GM23338 (cell line): ENCODE results near the gene ENDOU. TPM values are rescaled to one million over a fixed set of nuclear protein-coding genes. Genes with fewer than 3 reads are reported as not detected.

Source experiments
- ATAC-seq: fragments of 200-7000 bp; cut with Tn5 transposase; 3 replicates; pipeline ENCODE4 v1.9.1; 2020
- DNase-seq: peaks from one replicate; pipeline ENCODE4 v3.0.0-alpha.2; 2015; ENCODE audit warnings: low spot score
- H2AFZ ChIP-seq: fragments of 200-600 bp; sonication (generic); 2 replicates; pipeline ENCODE4 v1.8.0; 2016; ENCODE audit warnings: antibody characterized with exemption, mild to moderate bottlenecking, moderate library complexity
- H3F3A ChIP-seq: fragments of 200-600 bp; sonication (generic); replicated peaks from 2 replicates; pipeline ENCODE4 v1.8.0; 2017; ENCODE audit warnings: antibody characterized with exemption, mixed run types, low read depth
- H3K27ac ChIP-seq: fragments of 200-600 bp; sonication (generic); 2 replicates; pipeline ENCODE4 v1.6.1; 2016; ENCODE audit warnings: low read depth
- H3K27me3 ChIP-seq: fragments of 200-600 bp; sonication (generic); 2 replicates; pipeline ENCODE4 v1.8.0; 2016; ENCODE audit warnings: mild to moderate bottlenecking, mixed run types, moderate library complexity; ENCODE audit not compliant: insufficient read depth
- H3K36me3 ChIP-seq: fragments of 200-600 bp; sonication (generic); 2 replicates; pipeline ENCODE4 v1.8.0; 2016; ENCODE audit warnings: mild to moderate bottlenecking; ENCODE audit not compliant: insufficient read depth
- H3K4me1 ChIP-seq: fragments of 200-600 bp; sonication (generic); 2 replicates; pipeline ENCODE4 v1.8.0; 2016; ENCODE audit warnings: mild to moderate bottlenecking, moderate library complexity; ENCODE audit not compliant: insufficient read depth
- H3K4me2 ChIP-seq: fragments of 200-600 bp; sonication (generic); 2 replicates; pipeline ENCODE4 v1.7.1; 2017; ENCODE audit warnings: mixed run types
- H3K4me3 ChIP-seq: fragments of 200-600 bp; sonication (generic); 2 replicates; pipeline ENCODE4 v1.6.1; 2016; ENCODE audit warnings: mixed run types
- H3K79me2 ChIP-seq: fragments of 200-600 bp; sonication (generic); replicated peaks from 2 replicates; pipeline ENCODE4 v1.8.0; 2017; ENCODE audit warnings: mild to moderate bottlenecking; ENCODE audit not compliant: insufficient read depth
- H3K9me2 ChIP-seq: fragments of 200-600 bp; sonication (generic); 2 replicates; pipeline ENCODE4 v1.8.0; 2017; ENCODE audit not compliant: insufficient read depth
- H4K20me1 ChIP-seq: fragments of 200-600 bp; sonication (generic); replicated peaks from 2 replicates; pipeline ENCODE4 v1.8.0; 2017; ENCODE audit warnings: mild to moderate bottlenecking; ENCODE audit not compliant: insufficient read depth
- H3K27ac Mint-ChIP-seq: 2 replicates; pipeline ENCODE4 v1.8.0; 2020; ENCODE audit warnings: inconsistent platforms, mild to moderate bottlenecking, moderate library complexity, mixed read lengths
- H3K27me3 Mint-ChIP-seq: 3 replicates; pipeline ENCODE4 v1.8.0; 2022; ENCODE audit warnings: low read depth, mild to moderate bottlenecking, moderate library complexity, mixed read lengths, inconsistent platforms; ENCODE audit not compliant: insufficient read depth, poor library complexity
- H3K36me3 Mint-ChIP-seq: 3 replicates; pipeline ENCODE4 v1.8.0; 2021; ENCODE audit warnings: low read depth, mild to moderate bottlenecking, inconsistent platforms, moderate library complexity, mixed read lengths
- H3K4me1 Mint-ChIP-seq: 3 replicates; pipeline ENCODE4 v1.8.0; 2020; ENCODE audit warnings: mild to moderate bottlenecking, inconsistent platforms, mixed read lengths
- H3K4me3 Mint-ChIP-seq: 3 replicates; pipeline ENCODE4 v1.8.0; 2021; ENCODE audit warnings: moderate library complexity, mild to moderate bottlenecking, inconsistent platforms, mixed read lengths
- H3K9me3 Mint-ChIP-seq: 3 replicates; pipeline ENCODE4 v1.8.0; 2020; ENCODE audit warnings: moderate library complexity, mild to moderate bottlenecking, inconsistent platforms, mixed read lengths
- CREB1 ChIP-seq: fragments of 250-450 bp; sonication (Bioruptor Pico); IDR thresholded peaks from 2 replicates; pipeline ENCODE4 v1.5.0; 2020; ENCODE audit warnings: low read depth, mild to moderate bottlenecking, moderate library complexity
- CTCF ChIP-seq, 2 experiments: fragments of 200-600 bp in 1 of 2; sonication (generic) in 1 of 2; conservative IDR thresholded peaks; 2 replicates each; pipeline versions ENCODE4 v1.5.1 to v1.6.1; 2016 to 2017; ENCODE audit warnings: antibody characterized with exemption in 2 of 2, low read depth in 2 of 2, mild to moderate bottlenecking in 2 of 2, moderate library complexity in 1 of 2
- ETS1 ChIP-seq: IDR thresholded peaks from 2 replicates; pipeline ENCODE4 v1.6.1; 2016; ENCODE audit warnings: antibody characterized with exemption
- EZH2 ChIP-seq: fragments of 200-600 bp; sonication (generic); IDR thresholded peaks from one replicate; pipeline ENCODE4 v1.8.0; 2017; ENCODE audit warnings: antibody characterized with exemption, mild to moderate bottlenecking, low read depth; ENCODE audit not compliant: unreplicated experiment
- EZH2phosphoT487 ChIP-seq: fragments of 200-600 bp; sonication (generic); IDR thresholded peaks from one replicate; pipeline ENCODE4 v1.8.1; 2018; ENCODE audit warnings: antibody characterized with exemption; ENCODE audit not compliant: unreplicated experiment
- JUNB ChIP-seq: IDR thresholded peaks from one replicate; pipeline ENCODE4 v1.6.1; 2016; ENCODE audit warnings: antibody characterized with exemption; ENCODE audit not compliant: unreplicated experiment
- NANOG ChIP-seq: IDR thresholded peaks from 2 replicates; pipeline ENCODE4 v1.6.1; 2016; ENCODE audit warnings: antibody characterized with exemption, borderline replicate concordance
- POLR2AphosphoS5 ChIP-seq: IDR thresholded peaks from 2 replicates; pipeline ENCODE4 v1.6.1; 2016; ENCODE audit warnings: antibody characterized with exemption, low read depth
- REST ChIP-seq: IDR thresholded peaks from one replicate; pipeline ENCODE4 v1.6.1; 2018; ENCODE audit warnings: antibody characterized with exemption; ENCODE audit not compliant: unreplicated experiment
- STAT1 ChIP-seq: IDR thresholded peaks from one replicate; pipeline ENCODE4 v1.6.1; 2016; ENCODE audit warnings: antibody characterized with exemption; ENCODE audit not compliant: unreplicated experiment
- ZNF114 ChIP-seq: fragments of 250-450 bp; sonication (Bioruptor Pico); IDR thresholded peaks from 2 replicates; pipeline ENCODE4 v1.5.0; 2020; ENCODE audit warnings: mild to moderate bottlenecking, moderate library complexity
- ZNF331 ChIP-seq: fragments of 250-450 bp; sonication (Bioruptor Pico); IDR thresholded peaks from 2 replicates; pipeline ENCODE4 v1.5.0; 2020; ENCODE audit warnings: low read depth, mild to moderate bottlenecking, moderate library complexity
- polyA plus RNA-seq: library from polyadenylated mRNA; unstranded; fragments of >200 nt; fragmentation: Nextera tagmentation; extraction: Ambion mirVana; gene quantifications from 2 replicates; pipeline ENCODE4 v1.2.1, GENCODE V29; 2016
- total RNA-seq: library from RNA; depleted of rRNA; stranded (reverse); fragments of >200 nt; shearing (Covaris generic); gene quantifications from 2 replicates; pipeline ENCODE4 v1.2.3, GENCODE V29; 2014

ENDOU gene
- total and polyA plus RNA-seq, 2 experiments from 2014 or later: not detected

- Histone ChIP-seq H3K4me3 (no peak overlapping the region), H3K9me2 (no peaks in the 10 kb centered on the region), H4K20me1 (no peaks in the 10 kb centered on the region; the same call in 1 of the 2 replicates), H3K36me3 (no peaks in the 10 kb centered on the region), H3K79me2 (no peaks in the 10 kb centered on the region), H3K4me2 (no peak overlapping the region), H3K27me3 (no peaks in the 10 kb centered on the region; the same call in 1 of the 2 replicates), H3F3A (0 out of 2 replicates have a peak, but pooled peaks cover 3% of the 10 kb centered on the region), H3K27ac (no peak overlapping the region), H2AFZ (no peak overlapping the region), H3K4me1 (peaks cover 2% of the 10 kb centered on the region)
- Mint-ChIP-seq H3K36me3 (no peaks in the 10 kb centered on the region), H3K27me3 (peaks cover 11% of the 10 kb centered on the region), H3K4me1 (peaks cover 13% of the 10 kb centered on the region), H3K9me3 (no peaks in the 10 kb centered on the region), H3K27ac (no peak overlapping the region), H3K4me3 (no peak overlapping the region)
- DNase-seq: no peak
- TF ChIP-seq CTCF (conservative IDR thresholded peaks at IDR 0.05; ENCODE audit: low read depth in 2 of 2): no peak
- TF ChIP-seq ZNF331 (CRISPR knock-in tag): no peak
- no peak for ATAC-seq
These were observed 13.8 kb downstream of the ENDOU start for GRCh38 chr12:47711448-47711847.

GRCh38 chr12:47710278-47710677 lies 15.0 kb downstream of the ENDOU start:
- H3K27ac ChIP-seq: no peak overlapping the region
- no peaks in the 10 kb centered on the region; the same call in 1 of the 2 replicates for H3K27me3 ChIP-seq
- no peaks in the 10 kb centered on the region for H3K9me3 Mint-ChIP-seq
- H4K20me1 ChIP-seq: no peaks in the 10 kb centered on the region; the same call in 1 of the 2 replicates
- H3K9me2 ChIP-seq: no peaks in the 10 kb centered on the region
- DNase-seq (no peak), ATAC-seq (no peak)
- no peaks in the 10 kb centered on the region for H3K36me3 ChIP-seq
- no peak overlapping the region for H3K27ac Mint-ChIP-seq
- H3K27me3 Mint-ChIP-seq: peaks cover 3% of the 10 kb centered on the region
- no peak overlapping the region for H3K4me3 ChIP-seq
- peaks cover 5% of the 10 kb centered on the region for H3K4me1 ChIP-seq
- peaks cover 2% of the 10 kb centered on the region for H3K79me2 ChIP-seq
- H2AFZ ChIP-seq: no peak overlapping the region
- no peaks in the 10 kb centered on the region for H3K36me3 Mint-ChIP-seq
- H3F3A ChIP-seq: no peaks in the 10 kb centered on the region
- no peak overlapping the region for H3K4me2 ChIP-seq
- no peak overlapping the region for H3K4me3 Mint-ChIP-seq
- H3K4me1 Mint-ChIP-seq: peaks cover 8% of the 10 kb centered on the region
- TF ChIP-seq EZH2 (no peak), ETS1 (no peak), NANOG (no peak), ZNF114 (CRISPR knock-in tag) (no peak), STAT1 (no peak), CREB1 (CRISPR knock-in tag) (no peak), CTCF (conservative IDR thresholded peaks at IDR 0.05; ENCODE audit: low read depth in 2 of 2) (no peak), REST (no peak), POLR2AphosphoS5 (no peak), JUNB (no peak), EZH2phosphoT487 (no peak), ZNF331 (CRISPR knock-in tag) (no peak)
